GM21737 (cell line): ENCODE results near the gene FBXO22.

Source experiments
- ATAC-seq: cut with Tn5 transposase; IDR thresholded peaks from one replicate; pipeline ENCODE4 v1.9.1; 2021; ENCODE audit warnings: mild to moderate bottlenecking, moderate library complexity; ENCODE audit not compliant: unreplicated experiment

FBXO22 gene

GRCh38 chr15:75918135-75918534 is 14.5 kb downstream of the FBXO22 start:
- ATAC-seq = no peak

GRCh38 chr15:75920079-75920478 is 16.4 kb downstream of the FBXO22 start:
- ATAC-seq = no peak

GRCh38 chr15:75921732-75922703 is 18.3 kb downstream of the FBXO22 start:
- no peak for ATAC-seq

- ATAC-seq = no peak
Observed at GRCh38 chr15:75923756-75924155, 20.1 kb downstream of the FBXO22 start.

GRCh38 chr15:75924576-75924975 is 20.9 kb downstream of the FBXO22 start:
- ATAC-seq = no peak

GRCh38 chr15:75925440-75925839 is 21.8 kb downstream of the FBXO22 start:
- ATAC-seq = no peak

- no peak for ATAC-seq
Observed at GRCh38 chr15:75926931-75927330, 23.3 kb downstream of the FBXO22 start.

- ATAC-seq = no peak
Observed at GRCh38 chr15:75927601-75928000, 23.9 kb downstream of the FBXO22 start.

GRCh38 chr15:75928680-75929608 is 25.3 kb downstream of the FBXO22 start:
- no peak for ATAC-seq

- no peak for ATAC-seq
Observed at GRCh38 chr15:75929799-75930565, 26.3 kb downstream of the FBXO22 start.

- ATAC-seq = no peak
Observed at GRCh38 chr15:75930866-75931265, 27.2 kb downstream of the FBXO22 start.

GRCh38 chr15:75942464-75942863 is 38.8 kb downstream of the FBXO22 start:
- ATAC-seq = no peak

GRCh38 chr15:75943246-75943645 is 39.6 kb downstream of the FBXO22 start:
- no peak for ATAC-seq

- no peak for ATAC-seq
Observed at GRCh38 chr15:75943713-75944215, 40.1 kb downstream of the FBXO22 start.

GRCh38 chr15:75945953-75946352 is 42.3 kb downstream of the FBXO22 start:
- no peak for ATAC-seq

- no peak for ATAC-seq
Observed at GRCh38 chr15:75947092-75947491, 43.4 kb downstream of the FBXO22 start.

GRCh38 chr15:75948761-75949296 is 45.2 kb downstream of the FBXO22 start:
- no peak for ATAC-seq

GRCh38 chr15:75952525-75952924 is 48.8 kb downstream of the FBXO22 start:
- ATAC-seq = no peak

GRCh38 chr15:75955720-75956119 is 52.0 kb downstream of the FBXO22 start:
- no peak for ATAC-seq

GRCh38 chr15:75961331-75961730 is 57.7 kb downstream of the FBXO22 start:
- no peak for ATAC-seq
